Endothelial cell of hepatic sinusoid (primary cell): ENCODE measurements around the gene CLPSL1.
"Not testable (repeated sequence)": the region's sequence is repeated elsewhere in the genome, so short reads cannot be mapped to it uniquely, and the experiment has no call there.

Experiments used
- in situ Hi-C: cut with HindIII; loops from 2 replicates; pipeline ENCODE4 v1.10.0; 2017; ENCODE audit warnings: low sequenced_read_pairs

The CLPSL1 gene

GRCh38 chr6:35780719-35781118 lies at the start of gene CLPSL1:
CLPSL1 (plus strand) TSS chr6:35781019; CDS start chr6:35781111, 92 bp downstream.
- in situ Hi-C loops: no loop called here

- in situ Hi-C loops: no loop called here
Observed at GRCh38 chr6:35731414-35731735, 49.4 kb upstream of the CLPSL1 start.

- in situ Hi-C loops: no loop called here
Observed at GRCh38 chr6:35731736-35732532, 48.9 kb upstream of the CLPSL1 start.

- in situ Hi-C loops: no loop called here
Observed at GRCh38 chr6:35733633-35734032, 47.2 kb upstream of the CLPSL1 start.

GRCh38 chr6:35734319-35734718 lies 46.5 kb upstream of the CLPSL1 start:
- in situ Hi-C loops: not testable (repeated sequence)

GRCh38 chr6:35735452-35735851 lies 45.4 kb upstream of the CLPSL1 start:
- in situ Hi-C loops: no loop called here

GRCh38 chr6:35736253-35736894 lies 44.4 kb upstream of the CLPSL1 start:
- in situ Hi-C loops: no loop called here

GRCh38 chr6:35736982-35737412 lies 43.8 kb upstream of the CLPSL1 start, which contains the start of gene ARMC12:
ARMC12 (plus strand) TSS chr6:35737032; CDS start chr6:35737109, 77 bp downstream.
- in situ Hi-C loops: no loop called here

- in situ Hi-C loops: no loop called here
Observed at GRCh38 chr6:35737413-35738211, 43.2 kb upstream of the CLPSL1 start.

GRCh38 chr6:35739645-35740524 lies 40.9 kb upstream of the CLPSL1 start:
- in situ Hi-C loops: no loop called here

GRCh38 chr6:35742842-35743241 lies 38.0 kb upstream of the CLPSL1 start:
- in situ Hi-C loops: no loop called here

GRCh38 chr6:35745509-35745908 lies 35.3 kb upstream of the CLPSL1 start:
- in situ Hi-C loops: no loop called here

- in situ Hi-C loops: no loop called here
Observed at GRCh38 chr6:35746516-35746915, 34.3 kb upstream of the CLPSL1 start.

- in situ Hi-C loops: no loop called here
Observed at GRCh38 chr6:35747877-35748276, 32.9 kb upstream of the CLPSL1 start.

- in situ Hi-C loops: loop anchor here (5.0 kb wide), 1 partner anchor 47 kb away; the partner anchor contains the start of gene CLPS
Observed at GRCh38 chr6:35750557-35750956, 30.3 kb upstream of the CLPSL1 start.

- in situ Hi-C loops: loop anchor here (5.0 kb wide), 1 partner anchor 46 kb away; the partner anchor contains the start of gene CLPS
Observed at GRCh38 chr6:35751594-35751993, 29.2 kb upstream of the CLPSL1 start.

GRCh38 chr6:35752330-35752729 lies 28.5 kb upstream of the CLPSL1 start:
- in situ Hi-C loops: loop anchor here (5.0 kb wide), 1 partner anchor 45 kb away; the partner anchor contains the start of gene CLPS

GRCh38 chr6:35754452-35755277 lies 26.2 kb upstream of the CLPSL1 start:
- in situ Hi-C loops: loop anchor here (5.0 kb wide), 1 partner anchor 43 kb away; the partner anchor contains the start of gene CLPS

GRCh38 chr6:35755278-35755924 lies 25.4 kb upstream of the CLPSL1 start:
- in situ Hi-C loops: no loop called here
